Glomerular endothelial cell (primary cell): ENCODE results near the gene NDUFV3. TPM values are rescaled to one million over a fixed set of nuclear protein-coding genes. Genes with fewer than 3 reads are reported as not detected.
"Not testable (repeated sequence)": the region's sequence is repeated elsewhere in the genome, so short reads cannot be mapped to it uniquely, and the experiment has no call there.

Experiments used
- DNase-seq: peaks from one replicate; pipeline ENCODE4 v3.0.0-alpha.2; 2011; ENCODE audit warnings: low read depth, low spot score; ENCODE audit errors: extremely low read depth
- total RNA-seq: library from RNA; depleted of rRNA; stranded (reverse); fragments of >200 nt; gene quantifications from 2 replicates; pipeline ENCODE4 v1.2.3, GENCODE V29; 2015

Gene NDUFV3
- 26.6 and 49.3 TPM in 2 replicates for total RNA-seq

DNA sequence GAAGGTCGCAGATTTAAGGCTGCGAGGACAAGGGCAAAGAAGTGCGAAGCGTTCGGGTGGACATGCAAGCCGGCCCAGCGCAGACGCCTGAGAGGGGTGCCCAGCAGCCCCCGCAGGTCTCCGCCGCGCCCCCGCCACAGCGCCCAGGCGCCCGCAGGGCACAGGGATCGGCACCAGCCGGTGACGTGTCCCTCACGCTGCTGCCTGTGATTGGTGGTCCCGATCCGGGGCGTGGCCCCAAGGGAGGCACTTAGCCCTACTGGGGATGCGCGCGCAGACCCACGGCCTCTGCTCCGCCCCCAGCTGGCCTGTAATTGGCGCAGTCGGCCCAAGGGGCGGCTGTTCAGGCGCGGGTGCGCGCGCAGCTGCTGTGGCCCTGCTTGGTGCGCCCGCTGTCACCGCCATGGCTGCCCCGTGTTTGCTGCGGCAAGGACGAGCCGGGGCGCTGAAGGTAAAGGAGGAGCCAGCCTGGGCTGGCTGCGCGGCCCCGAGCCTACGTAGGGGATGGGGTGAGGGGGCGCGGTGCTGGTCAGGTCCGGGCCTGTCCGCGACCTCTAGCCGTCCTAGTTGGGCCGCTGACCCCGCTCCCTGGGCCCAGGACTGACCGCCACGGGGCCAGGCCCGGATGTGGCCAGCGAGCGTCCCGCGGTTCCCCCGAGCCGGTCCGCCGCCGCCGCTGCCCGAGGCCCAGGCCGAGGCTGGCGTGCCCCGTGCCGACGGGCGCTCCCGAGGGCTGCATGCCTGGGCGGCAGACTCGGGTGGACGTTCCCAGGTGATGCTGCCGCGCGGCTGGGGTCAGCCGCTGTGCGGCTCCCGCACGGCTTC, at the start of gene NDUFV3:
TSS of gene NDUFV3 (plus strand) at position 379 of the 825 bp plus-strand sequence. CDS start at position 404, 25 bp downstream.
- peak; percentile 55 for DNase-seq

DNA sequence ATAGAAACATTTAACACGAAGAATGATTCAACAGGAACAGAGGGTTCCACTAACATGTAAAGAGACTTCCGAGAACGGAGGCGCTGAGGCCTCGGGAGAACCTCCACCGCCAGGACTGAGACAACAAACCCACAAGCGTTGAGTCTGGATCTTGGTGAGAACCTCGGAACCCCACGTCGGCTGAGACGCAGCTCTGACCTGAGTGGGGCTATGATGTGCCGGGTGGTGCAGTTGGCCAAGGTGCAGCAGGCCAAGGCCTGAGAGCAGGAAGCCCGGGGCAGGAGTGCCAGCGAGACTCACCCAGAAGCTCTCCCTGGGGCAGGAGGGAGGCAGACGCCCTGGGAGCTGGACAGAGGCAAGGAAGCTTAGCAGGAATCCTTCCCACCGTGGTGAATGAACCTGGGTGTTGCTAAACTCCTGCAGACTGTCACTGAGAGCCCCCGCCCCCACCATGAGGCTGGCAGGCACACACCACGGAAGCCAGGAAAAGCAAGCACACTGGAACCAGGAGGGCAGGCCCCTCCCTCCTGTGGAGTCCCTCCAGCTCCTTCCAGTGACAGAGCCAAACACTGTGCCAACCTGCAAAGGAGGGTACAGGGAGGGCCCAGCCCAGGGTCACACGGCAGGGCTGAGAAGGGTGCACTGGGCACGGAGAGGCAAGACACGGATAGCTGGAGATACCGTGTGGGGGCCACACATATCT, 48.5 kb upstream of the NDUFV3 start:
- no peak for DNase-seq

DNA sequence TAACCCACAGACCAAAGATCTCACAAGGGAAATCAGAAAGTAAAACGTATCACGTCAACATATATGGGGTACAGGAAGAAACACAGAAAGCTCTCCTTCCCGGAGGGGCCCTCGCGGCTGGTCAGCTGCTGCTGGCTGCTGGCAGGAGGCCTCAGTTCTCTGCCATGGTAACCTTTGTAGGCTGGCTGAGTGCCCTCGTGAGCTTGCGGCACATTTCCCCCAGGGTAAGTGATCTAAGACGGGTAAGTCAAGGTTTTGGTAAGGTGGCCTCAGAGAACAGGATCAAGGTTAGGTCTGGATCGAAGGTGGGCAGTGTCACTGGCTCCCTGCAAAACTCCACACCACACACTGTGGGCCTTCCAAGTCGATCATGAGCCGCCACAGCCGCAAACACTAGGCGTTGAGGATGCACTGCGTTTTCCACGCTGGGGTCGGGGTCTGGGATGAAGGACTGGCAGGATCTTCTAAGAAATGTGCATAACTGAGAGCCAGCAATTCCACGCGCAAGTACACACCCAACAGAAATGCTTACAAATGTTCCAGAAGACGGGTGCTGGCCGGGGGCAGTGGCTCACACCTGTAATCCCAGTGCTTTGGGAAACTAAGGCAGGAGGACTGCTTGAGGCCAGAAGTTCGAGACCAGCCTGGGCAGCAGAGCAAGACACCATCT, 47.7 kb upstream of the NDUFV3 start:
- DNase-seq = no peak

GRCh38 chr21:42846221-42846620, 46.9 kb upstream of the NDUFV3 start:
- no peak for DNase-seq

DNA sequence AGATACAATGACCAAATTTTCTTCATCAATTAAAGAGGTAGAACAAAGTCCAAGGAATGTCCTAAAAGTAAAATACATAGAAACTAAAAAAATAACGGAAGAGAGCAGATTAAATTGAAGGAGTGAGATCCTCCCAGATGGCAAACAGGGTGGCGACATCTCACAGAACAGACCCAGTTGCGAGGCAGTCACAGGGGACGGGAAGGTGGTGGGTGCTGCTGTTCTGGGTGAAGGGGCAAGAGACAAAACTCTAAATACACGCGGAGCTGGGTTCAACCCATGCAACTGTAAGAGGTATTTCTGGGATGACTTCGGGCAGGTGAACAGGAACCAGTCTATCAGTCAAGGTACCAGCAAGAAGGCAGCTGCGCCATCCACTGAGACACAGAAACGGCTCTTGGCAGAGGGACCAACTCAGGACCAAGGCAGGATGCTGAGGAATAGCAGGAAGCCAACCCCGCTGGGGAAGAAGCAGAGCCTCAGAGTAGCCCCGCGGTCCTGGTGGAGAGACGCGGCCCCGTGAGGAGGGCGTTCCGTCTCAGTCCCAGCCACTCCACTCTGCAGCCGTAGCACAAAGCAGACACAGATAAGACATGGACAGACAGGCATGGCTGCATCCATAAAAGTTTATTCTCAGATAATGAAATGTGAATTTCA, 45.9 kb upstream of the NDUFV3 start:
- no peak for DNase-seq

- no peak for DNase-seq
Measured at GRCh38 chr21:42847726-42848125, 45.4 kb upstream of the NDUFV3 start.

- not testable (repeated sequence) for DNase-seq
Measured at GRCh38 chr21:42848144-42848931, 44.8 kb upstream of the NDUFV3 start.

GRCh38 chr21:42848932-42849758, 44.0 kb upstream of the NDUFV3 start:
- no peak for DNase-seq

DNA sequence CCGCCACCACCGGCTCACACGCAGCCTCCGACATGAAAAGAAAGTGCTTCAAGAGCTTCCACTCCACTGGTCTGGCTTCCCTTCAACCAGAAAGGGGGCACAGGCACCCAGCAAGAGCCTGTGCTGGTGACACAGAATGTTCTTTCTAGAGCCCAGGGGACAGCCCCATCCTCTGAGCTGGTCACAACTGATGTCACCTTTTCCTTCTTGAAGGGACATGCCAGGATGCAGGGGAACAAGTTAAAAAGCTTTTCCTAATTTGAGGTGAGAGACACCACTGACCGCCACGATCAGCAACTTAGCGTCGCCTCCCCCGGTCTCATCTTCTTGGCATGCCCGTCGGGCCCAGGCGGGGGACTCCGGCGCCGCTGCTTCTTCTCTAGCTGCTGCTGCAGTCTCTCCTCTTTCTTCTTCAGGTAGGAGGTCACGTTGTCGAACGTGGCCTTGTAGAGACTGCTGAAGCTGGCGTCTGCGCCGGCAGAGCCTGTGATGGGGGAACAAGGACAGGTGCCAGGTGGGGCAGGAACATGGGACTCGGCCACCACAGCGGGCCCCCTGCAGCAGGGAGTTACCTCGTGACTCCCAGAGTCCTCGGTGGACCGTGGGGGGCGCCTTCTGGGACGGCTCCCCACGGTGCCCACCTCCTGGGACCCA, 43.2 kb upstream of the NDUFV3 start:
- no peak for DNase-seq

GRCh38 chr21:42850463-42850862, 42.6 kb upstream of the NDUFV3 start:
- no peak for DNase-seq

DNA sequence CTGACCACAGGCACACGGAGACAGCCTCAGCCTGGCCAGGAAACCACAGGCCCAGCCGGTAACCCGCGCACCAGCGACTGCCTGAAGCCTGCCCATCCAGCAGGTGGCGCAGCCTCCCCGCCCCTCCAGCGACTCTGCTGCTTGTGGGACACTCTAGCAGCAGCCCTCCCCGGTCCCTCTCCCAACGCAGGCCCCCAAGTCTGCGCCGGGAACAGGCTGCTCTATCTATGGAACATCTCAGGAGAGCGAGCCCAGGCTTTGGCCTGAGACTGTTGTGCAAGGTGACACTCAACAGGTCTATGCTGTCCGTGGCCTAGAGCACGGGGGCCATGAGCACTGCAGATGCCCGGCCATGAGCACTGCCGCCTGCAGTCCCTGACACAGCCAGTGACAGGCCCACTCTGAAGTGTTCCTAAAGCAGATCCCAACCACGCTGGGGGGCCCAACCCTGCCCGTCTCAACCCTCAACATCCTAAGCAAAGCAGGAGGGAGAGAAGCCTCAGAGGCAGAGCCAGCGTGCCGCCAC, 42.2 kb upstream of the NDUFV3 start:
- no peak for DNase-seq

DNA sequence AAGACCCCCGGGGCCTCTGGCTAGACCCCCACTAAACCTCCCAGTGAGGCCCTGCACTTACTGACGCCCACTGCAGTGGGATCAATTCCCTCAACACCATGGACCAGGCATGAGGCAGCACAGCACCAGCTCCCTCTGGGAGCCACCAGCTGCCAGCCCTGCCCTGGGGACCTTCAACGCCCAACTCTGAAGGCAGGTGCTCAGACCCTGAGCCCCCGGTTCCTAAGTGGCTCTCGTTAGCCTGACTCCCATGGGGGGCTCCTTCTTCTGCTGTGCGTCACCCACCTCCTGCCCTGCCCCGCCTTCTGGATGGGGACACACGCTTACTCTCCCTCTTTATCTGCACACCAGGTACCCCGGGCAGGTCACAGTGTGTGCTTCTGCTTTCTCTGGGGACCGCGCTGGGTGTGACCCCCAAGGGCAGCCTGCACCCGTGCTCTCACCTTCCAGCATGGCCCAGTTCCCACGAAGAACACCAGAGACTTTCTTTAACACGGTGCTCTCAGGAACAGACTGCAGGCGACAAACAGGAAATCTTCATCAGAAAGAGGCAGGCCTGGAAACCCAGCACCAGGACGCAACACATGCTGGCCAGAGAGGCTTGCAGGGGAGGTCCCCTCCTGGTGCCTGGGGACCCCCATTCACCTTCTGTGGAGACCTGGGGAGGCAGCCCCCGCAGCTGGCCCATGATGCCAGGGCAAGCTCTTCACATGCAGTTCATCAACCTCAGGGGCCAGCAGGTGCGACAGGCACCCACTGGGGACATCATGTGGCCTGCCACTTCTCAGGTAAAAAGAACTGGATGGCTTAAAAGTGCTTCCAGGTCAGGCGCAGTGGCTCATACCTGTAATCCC, 41.1 kb upstream of the NDUFV3 start:
- no peak for DNase-seq

DNA sequence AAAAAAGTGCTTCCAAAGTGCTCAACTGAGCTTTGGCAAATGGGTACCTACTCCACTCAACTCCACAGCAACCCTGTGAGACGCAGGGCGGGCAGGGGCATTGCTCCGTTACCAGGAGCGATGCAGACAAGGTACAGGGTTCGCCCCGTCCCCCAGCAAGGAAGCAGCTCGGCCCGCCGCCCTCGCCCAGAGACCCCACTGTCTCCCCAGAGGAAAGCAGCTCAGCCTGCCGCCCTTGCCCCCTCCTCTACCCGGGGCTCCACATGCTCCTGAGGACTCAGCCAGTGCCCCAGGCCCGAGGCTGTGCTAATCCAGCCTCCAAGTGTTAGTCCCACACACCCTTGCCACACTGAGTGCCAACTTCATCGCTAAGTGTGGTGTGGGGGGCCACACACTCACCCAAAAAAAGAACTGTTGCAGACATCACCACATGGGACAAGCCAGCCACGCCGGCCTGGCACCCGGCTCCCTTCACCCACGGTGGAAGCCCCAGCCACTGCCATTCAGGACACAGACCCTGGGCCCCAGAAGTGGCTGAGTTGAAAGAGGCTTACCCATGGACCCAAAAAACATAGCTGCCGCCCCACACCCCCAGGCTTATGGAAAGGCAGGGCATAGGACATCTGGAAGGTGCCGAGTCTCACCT, 40.1 kb upstream of the NDUFV3 start:
- DNase-seq = no peak

- no peak for DNase-seq
Measured at GRCh38 chr21:42853621-42854020, 39.5 kb upstream of the NDUFV3 start.

GRCh38 chr21:42854246-42855010, 38.7 kb upstream of the NDUFV3 start:
- no peak for DNase-seq

DNA sequence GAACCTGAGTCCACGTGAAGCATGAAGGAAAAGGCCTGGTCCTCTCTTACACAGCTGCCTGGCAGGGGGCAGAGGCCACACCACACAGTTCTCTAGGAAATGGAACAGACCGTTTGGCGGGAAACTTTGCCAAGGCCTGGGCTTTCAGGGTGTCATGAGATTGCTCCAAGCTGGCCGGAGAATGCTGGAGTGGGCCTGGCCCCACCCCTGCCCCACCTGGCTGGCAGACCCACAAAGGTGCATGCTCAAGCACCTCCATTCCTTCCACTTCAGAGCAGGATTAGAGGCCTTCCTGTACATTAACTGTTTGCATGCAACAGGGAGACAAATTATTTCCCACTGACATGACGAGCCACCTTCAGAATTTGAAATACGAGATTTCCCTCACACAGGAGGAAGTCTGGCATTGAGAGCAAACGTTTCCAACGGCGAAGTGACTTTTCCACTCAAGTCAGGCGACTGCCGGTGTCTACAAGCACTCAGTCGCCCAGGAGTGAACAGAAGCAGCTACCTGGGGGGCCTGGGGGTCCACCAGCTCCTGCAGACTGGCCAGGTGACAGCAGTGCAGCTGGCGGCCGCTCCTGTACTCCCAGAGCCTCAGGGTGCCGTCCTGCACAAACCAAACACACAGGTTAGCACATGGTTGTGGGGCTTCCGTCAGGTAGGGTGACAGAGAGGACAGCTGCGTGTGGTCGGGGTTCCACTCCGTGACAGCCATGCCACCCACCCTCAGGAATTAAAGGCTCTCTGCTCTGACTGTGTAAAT, 37.8 kb upstream of the NDUFV3 start:
- no peak for DNase-seq
